DOHH2 (cell line): ENCODE results near the gene PRKN.

Experiments
- H3F3A ChIP-seq: fragments of 200-600 bp; sonication (generic), shearing (Covaris generic); 2 replicates; pipeline ENCODE4 v1.6.0; 2016; ENCODE audit warnings: antibody characterized with exemption, mild to moderate bottlenecking; ENCODE audit not compliant: control insufficient read depth, insufficient read depth
- H3K27ac ChIP-seq: fragments of 200-600 bp; sonication (generic); 2 replicates; pipeline ENCODE4 v1.5.1; 2014; ENCODE audit warnings: low read depth, mild to moderate bottlenecking, low read length, moderate library complexity
- H3K27me3 ChIP-seq: fragments of 200-600 bp; sonication (generic); 2 replicates; pipeline ENCODE4 v1.6.1; 2014; ENCODE audit warnings: mild to moderate bottlenecking, low read length, mixed read lengths; ENCODE audit not compliant: control insufficient read depth
- H3K36me3 ChIP-seq: fragments of 200-600 bp; sonication (generic); 2 replicates; pipeline ENCODE4 v1.6.1; 2014; ENCODE audit warnings: mild to moderate bottlenecking, low read length, moderate library complexity, mixed read lengths; ENCODE audit not compliant: control insufficient read depth
- H3K4me1 ChIP-seq: fragments of 200-600 bp; sonication (generic); 2 replicates; pipeline ENCODE4 v1.6.1; 2014; ENCODE audit warnings: mild to moderate bottlenecking, low read length, mixed read lengths; ENCODE audit not compliant: control insufficient read depth
- H3K4me2 ChIP-seq: fragments of 200-600 bp; sonication (generic); 2 replicates; pipeline ENCODE4 v1.6.0; 2014; ENCODE audit warnings: mild to moderate bottlenecking, low read length, moderate library complexity
- H3K4me3 ChIP-seq: fragments of 200-600 bp; sonication (generic); 2 replicates; pipeline ENCODE4 v1.5.1; 2014; ENCODE audit warnings: mild to moderate bottlenecking, low read length, mixed read lengths
- H3K79me2 ChIP-seq: fragments of 200-600 bp; sonication (generic); 2 replicates; pipeline ENCODE4 v1.6.1; 2014; ENCODE audit warnings: mild to moderate bottlenecking, low read length, mixed read lengths; ENCODE audit not compliant: control insufficient read depth
- H3K9me2 ChIP-seq: fragments of 200-600 bp; sonication (generic); replicated peaks from 2 replicates; pipeline ENCODE4 v1.6.1; 2014; ENCODE audit warnings: mild to moderate bottlenecking, low read length, mixed read lengths; ENCODE audit not compliant: control insufficient read depth
- H3K9me3 ChIP-seq: fragments of 200-600 bp; sonication (generic); 2 replicates; pipeline ENCODE4 v1.6.1; 2014; ENCODE audit warnings: antibody characterized with exemption, low read length, mixed read lengths; ENCODE audit not compliant: control insufficient read depth, insufficient read depth
- H4K20me1 ChIP-seq: fragments of 200-600 bp; sonication (generic); 2 replicates; pipeline ENCODE4 v1.6.0; 2014; ENCODE audit warnings: low read depth, mild to moderate bottlenecking, antibody characterized with exemption, low read length, moderate library complexity; ENCODE audit not compliant: control insufficient read depth, insufficient read depth
- CTCF ChIP-seq: fragments of 200-600 bp; sonication (generic); IDR thresholded peaks from one replicate; pipeline ENCODE4 v1.5.1; 2014; ENCODE audit warnings: antibody characterized with exemption, mild to moderate bottlenecking, low read depth, low read length; ENCODE audit not compliant: poor library complexity, severe bottlenecking
- EZH2phosphoT487 ChIP-seq: fragments of 200-600 bp; sonication (generic); IDR thresholded peaks from 2 replicates; pipeline ENCODE4 v1.6.1; 2017; ENCODE audit warnings: borderline replicate concordance, mild to moderate bottlenecking, antibody characterized with exemption, low read length, moderate library complexity, mixed read lengths

PRKN gene

GRCh38 chr6:162154930-162155329, 572.6 kb downstream of the PRKN start:
- no peaks in the 10 kb centered on the region for H3K4me1 ChIP-seq
- H3K4me2 ChIP-seq: no peak overlapping the region
- TF ChIP-seq CTCF (no peak), EZH2phosphoT487 (no peak)
- no peaks in the 10 kb centered on the region for H3K9me3 ChIP-seq
- H3K4me3 ChIP-seq: no peak overlapping the region
- no peaks in the 10 kb centered on the region for H3K9me2 ChIP-seq
- H4K20me1 ChIP-seq: no peaks in the 10 kb centered on the region
- H3K36me3 ChIP-seq: no peaks in the 10 kb centered on the region
- no peak overlapping the region for H3K27ac ChIP-seq
- no peaks in the 10 kb centered on the region for H3F3A ChIP-seq
- H3K27me3 ChIP-seq: no peaks in the 10 kb centered on the region
- H3K79me2 ChIP-seq: no peaks in the 10 kb centered on the region

GRCh38 chr6:162154001-162154400, 573.6 kb downstream of the PRKN start:
- Histone ChIP-seq H3K9me2 (no peaks in the 10 kb centered on the region), H3K27me3 (no peaks in the 10 kb centered on the region), H3K36me3 (no peaks in the 10 kb centered on the region), H3K9me3 (no peaks in the 10 kb centered on the region), H3K4me3 (no peak overlapping the region), H3F3A (no peaks in the 10 kb centered on the region), H3K79me2 (no peaks in the 10 kb centered on the region), H3K4me2 (no peak overlapping the region), H3K4me1 (no peaks in the 10 kb centered on the region), H4K20me1 (no peaks in the 10 kb centered on the region), H3K27ac (no peak overlapping the region)
- no peak for TF ChIP-seq CTCF
- TF ChIP-seq EZH2phosphoT487: no peak

- no peaks in the 10 kb centered on the region for H3F3A ChIP-seq
- no peaks in the 10 kb centered on the region for H3K36me3 ChIP-seq
- no peak overlapping the region for H3K4me3 ChIP-seq
- H4K20me1 ChIP-seq: no peaks in the 10 kb centered on the region
- H3K4me1 ChIP-seq: no peaks in the 10 kb centered on the region
- TF ChIP-seq CTCF (no peak), EZH2phosphoT487 (no peak)
- no peaks in the 10 kb centered on the region for H3K9me3 ChIP-seq
- H3K9me2 ChIP-seq: no peaks in the 10 kb centered on the region
- H3K27ac ChIP-seq: no peak overlapping the region
- no peak overlapping the region for H3K4me2 ChIP-seq
- no peaks in the 10 kb centered on the region for H3K27me3 ChIP-seq
- H3K79me2 ChIP-seq: no peaks in the 10 kb centered on the region
Measured at GRCh38 chr6:162153120-162153519, 574.4 kb downstream of the PRKN start.
